NCI-H69 (cell line): Measurements from ENCODE around the gene SLCO6A1.

ENCODE experiments used
- DNase-seq: peaks from one replicate; lab custom pipeline; 2025; lab: John Stamatoyannopoulos, UW

SLCO6A1 gene

DNA sequence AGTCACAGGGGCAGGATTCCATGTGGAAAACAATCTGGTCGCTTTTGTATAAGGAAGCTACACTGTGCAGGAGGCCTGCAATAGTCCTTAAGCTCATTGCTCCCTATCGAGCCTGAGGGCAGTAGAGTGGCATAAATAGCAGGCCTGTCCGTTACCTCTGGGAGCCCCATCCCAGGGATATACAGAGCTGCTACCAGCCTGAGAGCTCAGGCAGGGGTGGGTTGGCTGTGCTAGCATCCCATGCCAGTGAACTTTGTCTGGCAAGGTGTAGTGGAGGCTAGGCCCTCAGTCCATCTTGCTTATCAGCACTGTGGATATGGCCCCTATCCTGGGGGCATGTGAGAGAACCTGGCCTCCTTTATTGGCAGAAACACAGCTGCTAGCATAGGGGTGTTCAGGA lies 47.7 kb downstream of the SLCO6A1 start:
- no peak for DNase-seq

DNA sequence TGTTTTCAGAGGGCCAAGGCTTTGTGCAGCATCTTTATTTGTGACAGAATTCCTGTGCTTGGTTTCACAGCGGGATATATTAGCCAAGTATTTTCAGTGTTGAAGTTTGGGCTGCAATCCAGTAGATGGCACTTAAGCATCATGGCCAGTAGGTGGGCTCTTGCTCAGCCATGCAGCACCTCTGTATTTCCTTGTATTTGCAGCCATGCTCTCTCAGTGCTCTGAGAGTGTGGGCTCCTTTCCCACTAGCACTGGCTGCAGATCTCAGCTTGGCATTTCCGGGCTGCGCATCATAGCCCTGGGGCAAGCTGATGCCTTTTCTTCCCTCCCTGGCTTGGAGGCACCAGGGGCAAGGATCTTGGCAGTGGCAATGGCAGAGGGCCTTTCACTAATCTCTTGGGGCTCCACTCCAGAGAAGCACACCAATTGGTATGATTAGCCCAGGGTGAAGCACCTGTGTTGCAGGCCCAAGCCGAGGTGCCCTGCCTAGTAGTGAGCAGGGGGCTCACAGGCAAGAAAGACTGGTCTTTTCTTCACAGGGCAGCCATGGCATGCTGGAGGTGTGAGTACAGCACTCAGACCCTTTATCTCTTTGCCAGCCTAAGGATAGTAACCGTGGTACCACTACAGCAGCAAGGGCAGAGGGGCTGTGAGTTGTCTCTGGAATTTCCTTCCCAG lies 48.3 kb downstream of the SLCO6A1 start:
- peak; percentile 23 for DNase-seq

DNA sequence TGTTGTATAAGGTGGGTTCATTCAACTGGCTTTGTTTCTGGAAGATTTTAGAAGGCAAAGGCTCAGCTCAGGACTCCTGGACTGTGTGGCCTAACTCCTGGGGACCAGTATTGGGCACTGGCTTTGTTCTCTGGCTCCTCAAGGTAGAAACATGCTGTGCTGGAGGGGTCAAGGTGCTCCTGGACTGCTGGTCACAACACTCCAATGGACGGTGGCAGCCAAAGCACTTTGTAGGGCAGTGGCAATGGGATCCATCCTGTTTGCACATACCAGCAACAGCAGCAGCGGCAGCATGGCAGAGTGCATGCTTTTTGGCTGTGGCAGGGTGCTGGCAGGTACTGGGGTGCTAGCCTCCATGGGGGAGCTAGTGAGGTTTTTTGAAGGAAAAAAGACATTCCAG lies 65.3 kb downstream of the SLCO6A1 start:
- DNase-seq, result no peak

- peak; percentile 57 for DNase-seq
Measured at GRCh38 chr5:102421647-102422046, 77.2 kb downstream of the SLCO6A1 start.

GRCh38 chr5:102418531-102418930 lies 80.3 kb downstream of the SLCO6A1 start:
- DNase-seq, result no peak

GRCh38 chr5:102414448-102414847 lies 84.4 kb downstream of the SLCO6A1 start:
- DNase-seq, result no peak

DNA sequence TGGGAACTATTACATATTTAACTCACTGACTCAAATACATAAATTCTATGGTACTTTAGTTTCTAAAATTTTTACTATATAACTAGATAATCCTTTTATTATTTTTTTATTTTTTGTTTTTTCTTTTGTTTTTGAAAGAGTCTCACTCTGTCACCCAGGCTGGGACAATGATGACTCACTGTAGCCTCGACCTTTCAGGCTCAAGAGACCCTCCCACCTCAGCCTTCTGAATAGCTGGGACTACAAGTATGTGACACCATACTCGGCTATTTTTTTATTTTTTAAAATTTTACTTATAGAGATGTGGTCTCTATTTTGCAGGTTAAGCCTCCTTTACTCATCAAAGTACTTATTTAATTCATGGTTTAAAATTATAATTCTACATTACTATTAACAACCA lies 110.6 kb downstream of the SLCO6A1 start:
- DNase-seq, result no peak

DNA sequence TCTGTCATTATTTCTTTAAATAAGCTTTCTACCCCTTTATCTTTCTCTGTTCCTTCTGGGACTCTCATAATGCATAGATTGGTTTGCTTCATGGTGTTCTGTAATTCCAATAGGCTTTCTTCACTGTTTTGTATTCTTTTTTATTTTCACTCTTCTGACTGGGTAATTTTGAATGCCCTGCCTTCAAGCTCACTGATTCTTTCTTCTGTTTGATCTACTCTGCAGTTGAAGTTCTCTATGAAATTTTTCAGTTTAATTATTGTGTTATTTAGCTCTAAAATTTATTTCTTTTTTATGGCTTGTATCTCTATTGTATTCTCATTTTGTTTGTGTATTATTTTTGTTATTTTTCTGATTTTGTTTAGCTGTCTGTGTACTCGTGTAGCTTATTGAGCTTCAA lies 113.4 kb downstream of the SLCO6A1 start:
- DNase-seq, result no peak

GRCh38 chr5:102380174-102380573 lies 118.6 kb downstream of the SLCO6A1 start:
- no peak for DNase-seq

DNA sequence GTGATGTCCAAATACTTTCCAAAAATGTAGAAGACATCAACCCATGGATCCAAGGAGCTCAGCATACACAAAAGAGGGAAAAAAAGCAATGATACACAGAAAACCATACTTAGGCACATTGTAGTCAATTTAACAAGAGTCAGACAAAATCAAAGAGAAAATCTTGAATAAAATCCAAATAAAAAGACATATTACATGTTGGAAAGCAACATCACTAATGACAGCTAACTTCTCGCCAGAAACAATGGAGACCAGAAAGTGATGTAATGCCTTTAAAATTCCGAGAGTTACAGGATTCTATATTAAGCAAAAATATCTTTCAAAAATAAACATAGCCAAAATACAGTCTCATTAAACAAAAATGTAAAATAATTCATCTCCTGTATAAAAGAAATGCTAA lies 122.9 kb downstream of the SLCO6A1 start:
- DNase-seq, result no peak

- DNase-seq, result no peak
Measured at GRCh38 chr5:102375272-102375671, 123.5 kb downstream of the SLCO6A1 start.

DNA sequence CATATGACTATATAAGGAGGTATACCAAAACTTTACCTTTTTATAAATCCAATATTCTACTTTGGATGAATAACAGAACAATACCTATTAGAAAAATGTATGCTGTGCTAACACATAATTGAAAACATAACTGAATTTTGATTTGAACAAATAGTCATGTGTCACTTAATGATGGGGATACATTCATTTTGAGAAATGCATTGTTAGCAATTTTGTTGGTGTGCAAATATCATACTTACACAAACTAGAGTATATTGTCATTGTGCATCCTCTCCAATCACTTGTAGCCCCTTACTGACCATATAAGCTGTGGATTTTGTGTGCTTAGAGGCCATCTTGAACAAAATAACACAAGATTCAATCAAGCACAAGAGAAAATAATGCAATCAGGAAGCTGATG lies 130.4 kb downstream of the SLCO6A1 start:
- no peak for DNase-seq

- DNase-seq, result peak; percentile 91
Measured at GRCh38 chr5:102341681-102342288, 157.0 kb downstream of the SLCO6A1 start.

DNA sequence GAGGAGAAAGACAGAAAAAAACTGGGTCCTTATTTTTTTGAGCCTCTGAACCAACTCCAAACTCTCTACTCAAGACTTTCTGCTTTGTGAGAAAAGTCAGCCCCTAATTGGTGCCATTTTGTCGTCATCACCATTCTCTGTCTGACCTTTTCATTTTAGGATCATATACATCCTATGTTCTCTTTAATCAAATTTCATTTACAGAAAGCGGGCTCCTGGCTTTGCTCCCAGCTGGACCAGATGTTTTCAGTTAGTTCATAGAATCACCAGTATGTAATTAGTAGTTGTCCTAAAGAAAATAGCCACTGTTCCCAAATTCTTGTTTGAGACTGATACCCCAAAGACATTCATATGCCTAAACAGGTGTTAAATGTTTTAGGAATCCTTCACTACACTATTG lies 174.1 kb downstream of the SLCO6A1 start:
- DNase-seq, result peak; percentile 79
